ENCODE results near the gene CDK19. TPM values are rescaled to one million over a fixed set of nuclear protein-coding genes. Genes with fewer than 3 reads are reported as not detected.
"Not testable (repeated sequence)": the region's sequence is repeated elsewhere in the genome, so short reads cannot be mapped to it uniquely, and the experiment has no call there.

CDK19 gene
- total RNA-seq, 1 experiment from 2014 or later, result 7.6 TPM

DNA sequence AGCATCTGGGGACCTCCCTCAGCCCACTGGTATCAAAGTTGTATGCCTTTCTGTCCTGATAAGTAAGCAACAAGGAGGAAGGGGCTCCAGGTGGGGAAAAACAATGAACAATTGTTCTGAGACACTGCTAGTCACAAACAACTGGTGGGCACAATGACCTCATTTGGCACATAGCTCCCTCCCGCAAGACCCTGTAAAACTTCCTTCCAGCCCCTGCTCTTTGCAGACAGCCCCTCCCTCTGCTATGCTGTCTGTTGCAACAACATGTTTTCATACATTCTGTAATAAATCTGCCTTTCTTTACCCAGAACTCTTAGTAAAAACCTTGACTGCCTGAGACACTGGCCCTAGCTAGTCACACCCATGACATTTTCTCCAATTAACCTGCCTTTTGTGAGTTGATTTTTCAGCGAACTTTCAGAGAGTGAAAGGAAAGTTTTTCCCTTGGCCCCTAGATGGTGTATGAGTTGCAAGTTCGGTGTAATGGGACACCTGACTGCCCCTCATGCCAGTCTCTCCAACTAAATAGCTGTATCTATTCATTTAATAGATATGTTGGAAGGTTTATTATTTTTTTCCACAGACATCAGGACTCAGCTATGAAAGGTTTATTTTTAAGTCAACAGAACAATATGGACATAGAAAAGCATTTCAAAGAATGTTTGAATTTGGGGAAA is 196.5 kb downstream of the CDK19 start:
- no peak for DNase-seq (ENCODE audit: low read depth)
- in situ Hi-C loops (cut with HindIII; ENCODE audit: low pct_unique_long_range_greater_than_20kb, low sequenced_read_pairs), result no loop called here

DNA sequence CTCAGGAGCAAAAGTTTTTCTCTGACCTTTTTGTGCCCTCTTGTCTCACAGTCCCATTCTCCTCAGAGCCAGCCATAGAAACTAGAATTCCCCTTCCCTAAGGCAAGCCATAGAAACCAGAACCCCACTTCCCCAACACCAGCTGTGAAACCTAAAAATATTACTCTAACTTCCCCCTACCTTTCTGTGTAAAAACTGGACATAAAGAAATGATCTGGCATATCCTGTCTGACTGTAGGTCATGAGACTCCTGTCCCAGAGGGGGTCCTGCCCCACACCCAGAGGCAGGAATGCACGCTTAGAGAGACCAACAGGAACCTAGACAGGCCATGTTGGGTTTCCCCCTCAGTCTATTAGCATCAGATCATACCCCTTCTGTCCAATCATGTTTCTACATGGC is 198.2 kb downstream of the CDK19 start:
- DNase-seq (ENCODE audit: low read depth), result no peak
- in situ Hi-C loops (cut with HindIII; ENCODE audit: low pct_unique_long_range_greater_than_20kb, low sequenced_read_pairs), result no loop called here

DNA sequence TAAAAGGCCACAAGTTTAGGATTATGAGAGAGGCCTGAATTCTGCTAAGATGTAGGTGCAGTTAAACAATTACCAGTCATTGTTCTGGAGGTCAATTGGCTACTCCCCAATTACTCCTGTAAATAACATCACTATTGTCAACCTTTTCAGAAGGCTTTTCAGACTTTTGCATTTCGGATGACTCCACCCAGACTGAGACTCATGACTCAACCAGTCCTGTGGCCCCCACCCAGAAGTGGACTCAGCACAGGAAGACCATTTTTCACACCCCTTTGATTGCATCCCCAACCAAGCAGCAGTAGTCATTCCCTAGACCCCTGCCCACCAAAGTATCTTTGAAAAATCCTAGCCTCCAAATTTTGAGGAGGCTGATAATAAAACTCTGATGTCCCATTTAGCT is 199.5 kb downstream of the CDK19 start:
- DNase-seq (ENCODE audit: low read depth), result no peak
- in situ Hi-C loops (cut with HindIII; ENCODE audit: low pct_unique_long_range_greater_than_20kb, low sequenced_read_pairs), result no loop called here

DNA sequence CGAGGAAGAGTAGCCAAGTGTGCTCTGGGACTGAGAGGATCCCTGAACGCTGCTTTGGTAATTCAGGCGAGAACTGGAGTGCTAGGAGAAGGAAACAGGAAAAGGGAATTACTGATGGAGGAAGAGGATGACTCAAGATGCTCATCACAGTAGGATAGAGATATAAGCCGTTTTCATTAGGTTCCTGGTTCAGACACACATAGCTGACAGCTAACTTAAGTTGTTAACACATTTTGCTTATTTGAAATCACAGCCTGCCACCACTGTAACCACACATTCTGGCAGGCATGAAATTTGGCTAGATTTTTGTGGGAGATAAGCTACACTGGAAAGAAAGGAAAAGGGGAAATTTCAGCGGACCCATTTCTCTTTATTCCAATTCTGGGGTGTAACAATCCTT is 200.7 kb downstream of the CDK19 start:
- in situ Hi-C loops (cut with HindIII; ENCODE audit: low pct_unique_long_range_greater_than_20kb, low sequenced_read_pairs), result no loop called here
- no peak for DNase-seq (ENCODE audit: low read depth)

DNA sequence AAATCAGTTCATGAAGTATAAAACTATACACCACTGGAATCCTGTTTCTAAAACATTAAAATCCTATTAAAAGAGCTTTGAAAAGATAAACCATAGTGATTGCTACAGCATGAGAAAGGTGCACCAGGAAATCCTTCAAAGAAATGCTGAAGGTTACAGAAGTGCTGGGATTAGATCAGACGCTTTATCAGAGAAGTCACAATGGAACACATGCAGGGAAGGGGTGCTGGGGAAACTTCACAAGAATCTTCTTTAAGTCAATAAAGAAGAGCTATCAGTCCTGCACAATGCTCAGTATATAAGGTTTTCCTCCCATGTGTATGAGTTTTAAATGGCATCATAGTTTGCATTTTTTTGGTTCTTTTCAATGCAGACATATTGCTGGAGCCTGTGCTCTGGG is 201.2 kb downstream of the CDK19 start:
- in situ Hi-C loops (cut with HindIII; ENCODE audit: low pct_unique_long_range_greater_than_20kb, low sequenced_read_pairs), result no loop called here
- DNase-seq (ENCODE audit: low read depth), result no peak

DNA sequence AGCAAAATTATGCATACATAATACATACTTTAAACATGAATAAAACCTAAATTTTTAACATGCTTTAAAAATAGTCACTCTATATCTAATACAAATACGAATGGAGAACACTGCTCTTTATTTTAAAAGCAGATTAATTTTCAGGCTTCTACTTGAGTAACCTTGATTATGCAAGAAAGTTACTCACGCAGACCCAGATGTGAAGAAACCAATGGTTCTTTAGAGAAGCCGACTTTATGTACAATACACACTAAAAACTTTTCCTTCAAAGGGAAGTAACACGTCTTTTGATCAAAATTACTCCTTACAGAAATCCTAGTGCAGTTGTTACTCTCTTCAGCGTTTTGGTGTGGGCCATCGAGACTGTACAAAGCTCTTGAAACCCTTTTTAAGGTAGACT is 201.9 kb downstream of the CDK19 start:
- in situ Hi-C loops (cut with HindIII; ENCODE audit: low pct_unique_long_range_greater_than_20kb, low sequenced_read_pairs), result no loop called here
- DNase-seq (ENCODE audit: low read depth), result no peak

DNA sequence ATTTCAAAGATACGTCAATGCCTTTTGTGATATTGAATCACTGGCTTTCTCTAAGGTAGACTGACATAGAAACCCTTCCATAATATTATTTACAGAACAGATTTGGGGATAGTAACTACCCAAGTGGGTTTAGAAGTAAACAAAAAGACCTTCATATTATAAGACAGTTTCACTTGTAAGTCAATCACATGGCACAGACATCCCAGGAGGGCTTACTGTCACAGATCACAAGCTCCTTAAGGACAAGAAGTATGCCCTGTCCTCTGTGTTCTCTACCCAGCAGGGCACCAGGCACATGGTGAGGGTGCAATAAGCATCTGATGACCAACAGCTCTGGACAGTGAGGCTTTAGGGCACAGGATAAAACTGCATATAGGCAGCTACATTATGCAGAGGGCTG is 203.0 kb downstream of the CDK19 start:
- in situ Hi-C loops (cut with HindIII; ENCODE audit: low pct_unique_long_range_greater_than_20kb, low sequenced_read_pairs), result no loop called here
- DNase-seq (ENCODE audit: low read depth), result no peak

DNA sequence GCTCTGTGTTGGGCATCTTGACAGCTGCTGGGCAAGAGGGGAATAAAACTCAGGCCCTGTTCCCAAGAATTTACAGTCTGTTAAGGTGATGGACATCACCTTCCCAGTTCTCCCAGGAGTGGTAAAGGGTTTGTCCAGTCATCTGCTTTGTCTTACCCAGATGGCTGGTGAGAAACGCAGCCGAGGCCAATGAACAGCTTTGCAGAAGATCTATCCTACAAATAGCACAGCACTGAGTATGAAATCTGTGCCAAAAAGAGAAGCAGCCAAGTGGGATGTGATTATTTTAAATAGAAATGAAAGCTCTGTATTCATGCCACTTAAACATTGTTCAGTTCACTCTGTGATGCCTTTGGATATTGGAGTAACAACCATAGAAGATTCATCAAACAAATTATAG is 206.2 kb downstream of the CDK19 start:
- no peak for DNase-seq (ENCODE audit: low read depth)
- in situ Hi-C loops (cut with HindIII; ENCODE audit: low pct_unique_long_range_greater_than_20kb, low sequenced_read_pairs), result no loop called here

DNA sequence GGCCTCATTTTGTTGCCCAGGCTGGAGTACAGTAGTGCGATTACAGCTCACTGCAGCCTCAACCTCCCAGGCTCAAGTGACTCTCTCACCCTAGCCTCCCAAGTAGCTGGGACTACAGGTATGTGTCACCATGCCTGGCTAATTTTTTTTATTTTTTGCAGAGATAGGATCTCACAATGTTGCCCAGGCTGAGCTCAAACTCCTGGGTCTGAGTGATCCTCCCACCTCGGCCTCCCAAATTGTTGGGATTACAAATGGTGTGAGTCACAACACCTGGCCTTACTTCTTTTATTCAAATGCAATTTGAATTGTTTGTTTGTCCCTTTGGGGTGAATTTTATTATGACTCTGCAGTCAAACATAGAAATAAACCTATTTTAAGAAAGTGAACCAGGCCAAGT is 207.1 kb downstream of the CDK19 start:
- in situ Hi-C loops (cut with HindIII; ENCODE audit: low pct_unique_long_range_greater_than_20kb, low sequenced_read_pairs), result no loop called here
- DNase-seq (ENCODE audit: low read depth), result no peak

DNA sequence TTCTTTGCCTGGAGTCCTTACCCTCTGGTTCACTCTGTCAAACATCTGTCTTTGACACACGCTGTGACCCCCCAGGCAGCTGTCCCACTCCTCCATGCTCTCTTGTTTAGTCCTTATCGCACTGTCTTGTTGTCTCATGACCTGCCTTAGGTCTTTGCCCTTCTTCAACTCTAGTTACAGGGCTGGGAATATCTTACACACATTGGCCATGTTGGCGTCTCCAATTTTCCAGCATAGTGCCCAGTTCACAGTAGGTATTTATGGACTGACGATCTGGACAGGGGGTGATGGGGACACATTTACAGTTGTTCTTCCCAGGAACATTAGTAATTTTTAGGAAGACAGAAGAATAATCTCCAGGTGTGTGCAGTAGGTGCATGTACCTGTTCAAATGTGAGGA is 209.1 kb downstream of the CDK19 start:
- in situ Hi-C loops (cut with HindIII; ENCODE audit: low pct_unique_long_range_greater_than_20kb, low sequenced_read_pairs), result no loop called here
- no peak for DNase-seq (ENCODE audit: low read depth)

DNA sequence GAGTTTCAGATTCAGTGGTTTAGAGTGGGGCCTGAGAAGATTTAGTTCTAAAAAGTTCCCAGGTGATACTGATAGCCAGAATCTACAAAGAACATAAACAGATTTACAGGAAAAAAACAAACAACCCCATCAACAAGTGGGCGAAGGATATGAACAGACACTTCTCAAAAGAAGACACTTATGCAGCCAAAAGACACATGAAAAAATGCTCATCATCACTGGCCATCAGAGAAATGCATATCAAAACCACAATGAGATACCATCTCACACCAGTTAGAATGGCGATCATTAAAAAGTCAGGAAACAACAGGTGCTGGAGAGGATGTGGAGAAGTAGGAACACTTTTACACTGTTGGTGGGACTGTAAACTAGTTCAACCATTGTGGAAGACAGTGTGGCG is 214.6 kb downstream of the CDK19 start:
- DNase-seq (ENCODE audit: low read depth); in situ Hi-C loops (cut with HindIII; ENCODE audit: low pct_unique_long_range_greater_than_20kb, low sequenced_read_pairs): not testable (repeated sequence)

DNA sequence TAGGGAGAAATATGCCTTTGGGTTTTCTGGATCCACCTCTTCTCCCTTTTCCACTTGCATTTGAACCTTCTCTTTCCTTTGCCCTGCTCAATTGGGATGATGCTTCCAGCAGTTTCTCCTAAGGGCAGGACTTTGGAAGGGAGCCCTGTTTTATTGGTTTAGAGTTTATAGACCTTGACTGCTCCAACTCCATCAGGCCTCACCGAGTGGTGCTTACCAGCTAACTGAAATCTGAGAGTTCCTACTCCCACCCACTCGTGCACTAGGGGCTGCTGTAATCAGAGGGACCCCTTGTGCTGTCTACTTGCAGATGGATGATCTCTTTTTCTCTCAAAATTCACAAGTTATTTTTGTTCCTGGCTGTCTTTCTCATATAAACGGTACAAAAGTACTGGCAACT is 217.5 kb downstream of the CDK19 start:
- in situ Hi-C loops (cut with HindIII; ENCODE audit: low pct_unique_long_range_greater_than_20kb, low sequenced_read_pairs), result no loop called here
- no peak for DNase-seq (ENCODE audit: low read depth)

DNA sequence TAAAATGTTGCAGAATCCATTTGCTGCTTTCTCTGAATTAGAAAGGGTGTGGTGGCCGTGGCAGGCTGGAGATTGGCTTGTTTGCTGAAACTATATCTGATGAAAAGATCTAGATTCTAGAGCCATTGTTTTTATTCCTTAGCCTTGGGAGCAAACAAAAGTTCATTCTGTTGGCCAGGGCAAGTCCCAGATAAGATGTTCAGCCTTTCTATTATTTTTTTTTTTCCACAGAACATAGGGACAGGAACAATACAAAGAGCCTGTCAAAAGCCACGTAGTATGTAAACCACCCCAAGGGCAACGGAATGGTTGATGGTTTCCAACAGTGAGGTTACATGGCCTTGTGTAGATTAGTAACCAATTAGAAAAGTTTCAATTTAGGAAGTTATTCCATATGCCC is 218.9 kb downstream of the CDK19 start:
- in situ Hi-C loops (cut with HindIII; ENCODE audit: low pct_unique_long_range_greater_than_20kb, low sequenced_read_pairs), result no loop called here
- DNase-seq (ENCODE audit: low read depth), result no peak

DNA sequence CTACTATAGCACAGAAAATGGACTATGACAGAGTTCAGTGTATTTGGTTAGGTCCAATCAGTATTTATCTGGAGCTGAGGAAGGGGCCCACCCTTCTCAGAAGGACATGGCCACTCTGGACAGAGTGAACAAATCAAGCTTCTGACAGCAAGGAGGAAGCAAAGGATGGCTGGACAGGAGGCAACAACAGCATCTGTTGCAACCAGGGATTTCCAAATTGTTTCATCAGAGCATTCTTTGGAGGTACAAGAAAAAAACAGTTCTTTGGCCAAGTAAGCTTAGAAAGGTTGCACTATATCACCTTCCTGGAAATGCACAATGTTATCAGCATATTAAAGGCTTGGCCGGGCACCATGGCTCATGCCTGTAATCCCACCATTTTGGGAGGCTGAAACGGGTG is 220.2 kb downstream of the CDK19 start:
- no peak for DNase-seq (ENCODE audit: low read depth)
- in situ Hi-C loops (cut with HindIII; ENCODE audit: low pct_unique_long_range_greater_than_20kb, low sequenced_read_pairs), result no loop called here

DNA sequence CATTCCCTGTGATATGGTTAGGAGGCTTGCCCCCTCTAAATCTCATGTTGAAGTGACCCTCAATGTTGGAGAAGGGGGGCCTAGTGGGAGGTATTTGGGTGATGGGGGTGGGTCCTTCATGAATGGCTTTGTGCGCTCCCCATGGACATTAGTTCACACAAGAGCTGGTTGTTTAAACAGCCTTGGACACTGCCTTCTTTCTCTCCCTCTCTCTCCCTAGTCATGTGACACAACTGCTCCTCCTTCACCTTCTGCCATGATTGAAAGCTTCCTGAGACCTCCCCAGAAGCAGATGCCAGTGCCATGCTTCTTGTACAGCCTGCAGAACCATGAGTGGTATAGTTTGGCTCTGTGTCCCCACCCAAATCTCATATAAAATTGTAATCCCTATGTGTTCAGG is 221.6 kb downstream of the CDK19 start:
- no peak for DNase-seq (ENCODE audit: low read depth)
- in situ Hi-C loops (cut with HindIII; ENCODE audit: low pct_unique_long_range_greater_than_20kb, low sequenced_read_pairs), result no loop called here

DNA sequence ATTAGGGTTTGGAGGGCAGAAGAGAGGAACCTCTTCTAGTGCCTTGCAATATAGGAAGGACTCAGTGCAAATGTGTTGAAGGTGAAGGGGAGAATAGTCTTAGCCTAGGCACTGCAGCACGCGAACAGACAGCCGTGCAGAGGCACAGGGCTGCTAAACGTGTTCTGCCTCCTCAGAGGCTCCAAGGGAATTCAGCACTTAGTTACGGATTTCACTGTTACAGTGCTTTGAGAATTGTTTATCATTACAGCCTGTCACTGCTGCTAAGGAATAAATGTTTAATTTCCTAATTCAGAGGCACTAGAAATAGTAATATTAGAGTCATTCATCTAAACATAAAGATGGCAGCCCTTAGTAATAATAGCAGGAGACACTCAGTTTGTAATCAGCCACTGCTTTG is 222.5 kb downstream of the CDK19 start:
- DNase-seq (ENCODE audit: low read depth), result no peak
- in situ Hi-C loops (cut with HindIII; ENCODE audit: low pct_unique_long_range_greater_than_20kb, low sequenced_read_pairs), result no loop called here

DNA sequence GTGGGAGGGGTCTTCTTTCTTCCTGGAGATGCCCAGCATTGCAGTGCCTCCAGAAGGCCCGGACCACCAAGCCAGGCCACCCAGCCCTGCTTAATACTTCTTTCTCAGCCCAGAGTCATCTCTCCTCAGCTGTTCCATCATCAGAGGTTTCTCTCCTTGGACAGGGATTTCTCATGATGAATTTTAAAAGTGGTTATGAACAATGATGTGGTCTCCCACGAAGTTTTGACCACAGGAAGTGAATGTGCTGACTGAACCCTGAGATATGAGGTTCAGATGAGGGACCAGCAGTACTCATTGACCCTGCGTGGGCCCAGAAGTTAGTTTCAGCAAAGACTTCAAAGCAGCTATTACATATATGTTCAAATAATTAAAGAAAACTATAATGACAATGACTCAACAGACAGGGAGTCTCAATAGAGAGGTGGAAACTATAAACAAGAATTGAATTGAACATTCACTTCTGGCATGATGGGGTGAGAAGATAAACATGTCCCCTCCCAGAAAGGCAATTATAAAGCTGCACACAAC is 224.4 kb downstream of the CDK19 start:
- DNase-seq (ENCODE audit: low read depth), result no peak
- in situ Hi-C loops (cut with HindIII; ENCODE audit: low pct_unique_long_range_greater_than_20kb, low sequenced_read_pairs), result no loop called here

DNA sequence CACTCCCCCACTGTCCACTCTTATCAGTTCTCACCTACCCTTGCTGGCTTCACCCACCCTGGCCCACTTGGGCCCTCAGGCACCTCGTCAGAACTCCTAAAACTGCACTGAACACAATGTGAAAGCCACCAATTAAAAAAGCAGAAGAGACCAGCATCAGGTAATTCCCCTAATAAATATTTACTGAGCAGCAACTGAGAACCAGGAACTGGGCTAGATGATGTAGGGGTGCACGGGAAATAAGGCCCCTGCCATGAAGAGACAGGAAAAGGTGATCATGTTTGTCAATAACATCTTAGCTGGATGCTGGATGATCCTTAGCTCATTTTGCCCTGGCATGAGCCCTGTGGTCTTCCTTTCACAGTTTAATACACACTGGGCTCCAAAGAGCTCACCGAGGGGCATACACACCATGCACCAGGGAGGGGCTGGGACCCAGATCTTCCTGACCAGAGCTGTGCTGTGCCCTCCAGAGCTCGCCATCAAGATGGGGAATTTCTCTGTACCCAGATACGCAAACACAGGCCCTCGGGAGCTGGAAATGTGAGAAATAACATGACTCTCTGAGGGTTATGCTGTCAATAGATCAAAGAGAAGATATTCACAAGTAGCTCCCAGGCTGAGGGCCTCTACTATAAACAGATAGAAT is 225.3 kb downstream of the CDK19 start:
- no peak for DNase-seq (ENCODE audit: low read depth)
- in situ Hi-C loops (cut with HindIII; ENCODE audit: low pct_unique_long_range_greater_than_20kb, low sequenced_read_pairs), result no loop called here

DNA sequence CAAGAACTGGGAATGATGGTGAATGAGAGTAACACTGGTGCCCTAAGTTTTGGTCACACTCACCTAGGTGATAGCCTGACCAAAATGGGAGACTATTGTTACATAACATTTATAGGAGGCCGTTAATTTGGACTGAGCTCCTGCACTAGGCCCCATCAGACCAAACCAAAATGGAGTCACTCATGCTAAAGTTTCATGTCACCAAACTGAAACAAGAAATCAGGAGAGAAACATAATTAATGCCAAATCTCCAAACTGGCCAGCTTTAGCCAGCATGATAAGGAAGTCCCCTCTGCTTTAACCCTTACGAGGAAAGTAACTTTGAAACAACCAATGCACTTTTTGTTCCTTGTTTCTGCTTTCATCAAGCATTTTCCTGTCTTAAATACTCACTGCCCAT is 227.9 kb downstream of the CDK19 start:
- no peak for DNase-seq (ENCODE audit: low read depth)
- in situ Hi-C loops (cut with HindIII; ENCODE audit: low pct_unique_long_range_greater_than_20kb, low sequenced_read_pairs), result no loop called here

DNA sequence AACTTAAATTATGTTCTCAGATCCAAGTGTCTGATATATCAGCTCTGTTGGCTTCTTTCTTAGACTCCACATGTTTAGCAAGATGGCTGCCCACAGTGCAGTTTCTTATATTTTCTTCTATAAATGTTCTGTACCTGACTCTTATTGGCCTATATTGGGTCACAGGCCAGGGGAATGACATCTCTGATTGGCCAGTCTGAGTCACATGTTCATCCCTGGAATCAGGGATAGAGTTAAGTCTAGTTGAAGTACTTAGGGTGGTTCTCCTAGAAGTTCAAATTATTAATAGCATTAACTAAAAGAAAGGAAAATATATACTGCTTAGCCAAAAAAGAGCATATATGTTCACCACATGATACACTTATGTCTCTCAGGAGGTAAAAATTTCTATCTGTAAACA is 233.6 kb downstream of the CDK19 start:
- in situ Hi-C loops (cut with HindIII; ENCODE audit: low pct_unique_long_range_greater_than_20kb, low sequenced_read_pairs), result no loop called here
- no peak for DNase-seq (ENCODE audit: low read depth)
